GM18870 (cell line): ENCODE measurements around the gene PCDHA8.
"Not testable (repeated sequence)": the region's sequence is repeated elsewhere in the genome, so short reads cannot be mapped to it uniquely, and the experiment has no call there.

ENCODE experiments used
- ATAC-seq: cut with Tn5 transposase; IDR thresholded peaks from one replicate; pipeline ENCODE4 v1.9.1; 2021; ENCODE audit warnings: moderate library complexity; ENCODE audit not compliant: unreplicated experiment

The PCDHA8 gene

DNA sequence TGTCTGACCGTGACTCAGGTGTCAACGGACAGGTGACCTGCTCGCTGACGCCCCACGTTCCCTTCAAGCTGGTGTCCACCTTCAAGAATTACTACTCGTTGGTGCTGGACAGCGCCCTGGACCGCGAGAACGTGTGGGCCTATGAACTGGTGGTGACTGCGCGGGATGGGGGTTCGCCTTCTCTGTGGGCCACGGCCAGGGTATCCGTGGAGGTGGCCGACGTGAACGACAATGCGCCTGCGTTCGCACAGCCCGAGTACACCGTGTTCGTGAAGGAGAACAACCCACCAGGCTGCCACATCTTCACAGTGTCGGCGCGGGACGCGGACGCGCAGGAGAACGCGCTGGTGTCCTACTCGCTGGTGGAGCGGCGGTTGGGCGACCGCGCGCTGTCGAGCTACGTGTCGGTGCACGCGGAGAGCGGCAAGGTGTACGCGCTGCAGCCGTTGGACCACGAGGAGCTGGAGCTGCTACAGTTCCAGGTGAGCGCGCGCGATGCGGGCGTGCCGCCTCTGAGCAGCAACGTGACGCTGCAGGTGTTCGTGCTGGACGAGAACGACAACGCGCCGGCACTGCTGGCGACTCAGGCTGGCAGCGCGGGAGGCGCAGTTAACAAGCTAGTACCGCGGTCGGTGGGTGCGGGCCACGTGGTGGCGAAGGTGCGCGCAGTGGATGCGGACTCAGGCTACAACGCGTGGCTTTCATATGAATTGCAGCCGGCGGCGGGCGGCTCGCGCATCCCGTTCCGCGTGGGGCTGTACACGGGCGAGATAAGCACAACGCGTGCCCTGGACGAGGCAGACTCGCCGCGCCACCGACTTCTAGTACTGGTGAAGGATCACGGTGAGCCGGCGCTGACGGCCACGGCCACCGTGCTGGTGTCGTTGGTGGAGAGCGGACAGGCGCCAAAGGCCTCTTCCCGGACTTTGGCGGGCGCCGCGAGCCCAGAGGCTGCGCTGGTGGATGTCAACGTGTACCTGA lies 29.5 kb downstream of the PCDHA8 start:
- no peak for ATAC-seq

GRCh38 chr5:140875085-140876065 lies 34.4 kb downstream of the PCDHA8 start, which contains the start of gene PCDHA12:
Gene PCDHA12, plus strand, starts transcription at chr5:140875308. Its CDS starts 165 bp downstream, at chr5:140875473.
- ATAC-seq = no peak

GRCh38 chr5:140876541-140877261 lies 35.7 kb downstream of the PCDHA8 start:
- ATAC-seq = not testable (repeated sequence)

- no peak for ATAC-seq
These were observed 36.2 kb downstream of the PCDHA8 start for GRCh38 chr5:140877262-140877581.

- no peak for ATAC-seq
These were observed 41.1 kb downstream of the PCDHA8 start, which contains the start of gene PCDHA13 for GRCh38 chr5:140881889-140882590. Gene PCDHA13, plus strand, starts transcription at chr5:140882124. Its CDS starts 145 bp downstream, at chr5:140882269.

GRCh38 chr5:140882591-140882899 lies 41.6 kb downstream of the PCDHA8 start:
- ATAC-seq = no peak

DNA sequence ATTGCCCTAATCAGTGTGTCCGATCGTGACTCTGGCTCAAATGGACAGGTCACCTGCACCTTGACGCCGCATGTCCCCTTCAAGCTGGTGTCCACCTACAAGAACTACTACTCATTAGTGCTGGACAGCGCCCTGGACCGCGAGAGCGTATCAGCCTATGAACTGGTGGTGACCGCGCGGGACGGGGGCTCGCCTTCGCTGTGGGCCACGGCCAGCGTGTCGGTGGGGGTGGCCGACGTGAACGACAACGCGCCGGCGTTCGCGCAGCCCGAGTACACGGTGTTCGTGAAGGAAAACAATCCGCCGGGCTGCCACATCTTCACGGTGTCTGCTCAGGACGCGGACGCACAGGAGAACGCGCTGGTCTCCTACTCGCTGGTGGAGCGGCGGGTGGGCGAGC lies 42.4 kb downstream of the PCDHA8 start:
- ATAC-seq = no peak

GRCh38 chr5:140883927-140884697 lies 43.1 kb downstream of the PCDHA8 start:
- ATAC-seq = no peak
